Measurements from ENCODE around the gene CAB39. TPM values are rescaled to one million over a fixed set of nuclear protein-coding genes. Genes with fewer than 3 reads are reported as not detected.

The CAB39 gene
- total and polyA plus RNA-seq, 2 experiments from 2014 or later, result 18.7 to 67.5 TPM

DNA sequence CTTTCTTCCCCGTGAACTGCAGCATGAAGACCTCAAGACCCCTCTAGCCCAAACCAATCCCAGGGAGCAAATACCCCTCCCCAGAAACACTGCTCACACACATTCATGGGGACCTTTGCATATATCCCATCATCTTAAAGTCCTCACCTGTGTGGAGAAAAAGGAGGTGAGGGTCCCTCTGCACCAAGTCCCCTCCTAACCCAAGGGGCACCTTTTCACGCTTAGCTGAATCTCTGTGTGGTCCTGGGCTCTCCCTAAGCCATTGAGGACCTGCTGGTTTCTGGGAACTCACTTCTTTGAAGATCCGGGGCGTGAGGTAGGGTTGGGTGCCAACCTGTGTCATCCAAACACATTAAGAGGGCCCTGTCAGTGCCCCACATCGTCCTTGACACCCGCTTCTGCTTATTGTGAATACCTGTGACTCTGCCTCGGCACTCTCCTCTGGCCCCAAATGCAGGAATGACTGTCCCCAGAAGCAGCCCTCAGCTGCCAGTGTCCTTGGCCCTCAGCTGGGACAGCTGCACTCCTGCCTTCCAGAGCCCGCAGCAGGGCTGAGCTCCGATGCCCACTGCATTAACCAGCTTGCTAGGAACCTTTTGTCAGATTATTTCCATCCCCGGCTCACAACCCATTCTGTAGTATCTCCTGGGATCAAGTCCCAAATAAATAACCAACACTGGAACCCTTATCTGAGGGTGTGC is 110.8 kb downstream of the CAB39 start (continued):
- TF ChIP-seq POLR2AphosphoS5 (IDR thresholded peaks at IDR 0.05; ENCODE audit: low read depth) (no peak), EZH2 (IDR thresholded peaks at IDR 0.05; ENCODE audit: low read depth, unreplicated experiment) (no peak), ZNF114 (CRISPR knock-in tag; IDR thresholded peaks at IDR 0.05) (no peak), EZH2phosphoT487 (IDR thresholded peaks at IDR 0.05; ENCODE audit: unreplicated experiment) (no peak)

DNA sequence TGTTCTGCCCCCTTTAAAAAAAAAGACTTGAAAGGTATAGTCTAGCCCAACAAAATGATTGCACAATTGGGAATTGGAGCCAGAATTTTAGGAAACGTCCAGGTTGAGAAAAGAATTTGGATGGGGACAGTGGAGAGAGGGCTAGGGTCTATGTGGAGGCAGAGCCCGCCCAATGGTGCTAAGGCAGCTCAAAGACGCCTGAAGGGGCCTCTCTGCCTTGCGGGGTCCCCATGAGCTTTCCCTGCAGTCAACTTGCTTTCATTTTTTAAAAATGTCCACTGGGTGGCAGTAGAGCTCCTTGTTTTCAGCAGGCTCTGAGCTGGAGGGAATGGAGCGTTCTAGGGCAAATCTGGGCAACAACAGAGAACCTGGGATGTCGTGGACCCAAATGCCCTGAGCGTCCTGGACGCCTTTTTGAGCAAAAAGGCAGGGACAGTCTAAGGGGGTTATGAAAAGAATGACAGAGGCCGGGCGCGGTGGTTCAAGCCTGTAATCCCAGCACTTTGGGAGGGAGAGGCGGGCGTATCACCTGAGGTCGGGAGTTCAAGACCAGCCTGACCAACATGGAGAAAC is 111.8 kb downstream of the CAB39 start:
- Mint-ChIP-seq H3K27ac (no peak overlapping the region), H3K9me3 (no peaks in the 10 kb centered on the region; the same call in 2 of the 3 replicates), H3K36me3 (ENCODE audit: low read depth) (no peaks in the 10 kb centered on the region), H3K4me3 (peak overlapping the region; percentile 43; the same call in 2 of the 3 replicates), H3K27me3 (ENCODE audit: insufficient read depth, low read depth, poor library complexity) (peaks cover 17% of the 10 kb centered on the region), H3K4me1 (peaks cover 8% of the 10 kb centered on the region)
- Histone ChIP-seq H2AFZ (no peak overlapping the region), H3K4me2 (no peak overlapping the region), H3K9me2 (ENCODE audit: insufficient read depth) (no peaks in the 10 kb centered on the region), H4K20me1 (replicated peaks; ENCODE audit: insufficient read depth) (no peaks in the 10 kb centered on the region), H3K27ac (ENCODE audit: low read depth) (no peak overlapping the region), H3K27me3 (ENCODE audit: insufficient read depth) (peaks cover 22% of the 10 kb centered on the region), H3K36me3 (ENCODE audit: insufficient read depth) (no peaks in the 10 kb centered on the region; the same call in 1 of the 2 replicates), H3F3A (replicated peaks; ENCODE audit: low read depth) (peaks cover 4% of the 10 kb centered on the region; the same call in 1 of the 2 replicates), H3K4me3 (no peak overlapping the region), H3K4me1 (ENCODE audit: insufficient read depth) (peaks cover 4% of the 10 kb centered on the region; the same call in 1 of the 2 replicates), H3K79me2 (replicated peaks; ENCODE audit: insufficient read depth) (no peaks in the 10 kb centered on the region)
- ATAC-seq (peak; percentile 71), DNase-seq (ENCODE audit: low spot score) (peak; percentile 97)
- TF ChIP-seq CTCF (conservative IDR thresholded peaks at IDR 0.05; ENCODE audit: low read depth in 2 of 2) (peak; percentile 80 to 88), ZNF331 (CRISPR knock-in tag; IDR thresholded peaks at IDR 0.05; ENCODE audit: low read depth) (no peak)

DNA sequence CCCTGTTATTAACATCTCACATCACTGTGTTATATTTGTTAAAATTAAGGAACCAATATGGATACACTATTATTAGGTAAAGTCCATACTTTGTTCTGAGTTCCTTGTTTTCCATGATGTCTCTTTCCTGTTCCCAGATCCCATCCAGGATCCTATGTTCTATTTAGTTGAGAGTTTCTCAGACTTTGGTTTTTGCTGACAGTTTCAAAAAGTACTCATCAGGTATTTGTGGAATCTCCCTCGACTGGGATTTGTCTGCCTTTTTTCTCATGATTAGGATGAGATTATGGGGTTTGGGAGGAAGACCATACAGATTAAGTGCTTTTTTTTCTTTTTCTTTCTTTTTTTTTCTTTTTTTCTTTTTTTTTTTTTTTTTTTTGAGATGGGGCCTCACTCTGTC is 112.7 kb downstream of the CAB39 start:
- Mint-ChIP-seq H3K4me1 (peaks cover 8% of the 10 kb centered on the region), H3K9me3 (no peaks in the 10 kb centered on the region; the same call in 2 of the 3 replicates), H3K4me3 (no peak overlapping the region), H3K27me3 (ENCODE audit: insufficient read depth, low read depth, poor library complexity) (peaks cover 17% of the 10 kb centered on the region), H3K27ac (no peak overlapping the region), H3K36me3 (ENCODE audit: low read depth) (no peaks in the 10 kb centered on the region)
- Histone ChIP-seq H3K9me2 (ENCODE audit: insufficient read depth) (no peaks in the 10 kb centered on the region), H3K36me3 (ENCODE audit: insufficient read depth) (no peaks in the 10 kb centered on the region), H4K20me1 (replicated peaks; ENCODE audit: insufficient read depth) (no peaks in the 10 kb centered on the region), H3K27ac (ENCODE audit: low read depth) (no peak overlapping the region), H3K27me3 (ENCODE audit: insufficient read depth) (peaks cover 22% of the 10 kb centered on the region), H3K4me1 (ENCODE audit: insufficient read depth) (peaks cover 4% of the 10 kb centered on the region; the same call in 1 of the 2 replicates), H3F3A (replicated peaks; ENCODE audit: low read depth) (peaks cover 4% of the 10 kb centered on the region; the same call in 1 of the 2 replicates), H3K79me2 (replicated peaks; ENCODE audit: insufficient read depth) (no peaks in the 10 kb centered on the region), H2AFZ (no peak overlapping the region), H3K4me3 (no peak overlapping the region), H3K4me2 (no peak overlapping the region)
- no peak for ATAC-seq
- DNase-seq (ENCODE audit: low spot score), result no peak
- TF ChIP-seq, protein P1, sequence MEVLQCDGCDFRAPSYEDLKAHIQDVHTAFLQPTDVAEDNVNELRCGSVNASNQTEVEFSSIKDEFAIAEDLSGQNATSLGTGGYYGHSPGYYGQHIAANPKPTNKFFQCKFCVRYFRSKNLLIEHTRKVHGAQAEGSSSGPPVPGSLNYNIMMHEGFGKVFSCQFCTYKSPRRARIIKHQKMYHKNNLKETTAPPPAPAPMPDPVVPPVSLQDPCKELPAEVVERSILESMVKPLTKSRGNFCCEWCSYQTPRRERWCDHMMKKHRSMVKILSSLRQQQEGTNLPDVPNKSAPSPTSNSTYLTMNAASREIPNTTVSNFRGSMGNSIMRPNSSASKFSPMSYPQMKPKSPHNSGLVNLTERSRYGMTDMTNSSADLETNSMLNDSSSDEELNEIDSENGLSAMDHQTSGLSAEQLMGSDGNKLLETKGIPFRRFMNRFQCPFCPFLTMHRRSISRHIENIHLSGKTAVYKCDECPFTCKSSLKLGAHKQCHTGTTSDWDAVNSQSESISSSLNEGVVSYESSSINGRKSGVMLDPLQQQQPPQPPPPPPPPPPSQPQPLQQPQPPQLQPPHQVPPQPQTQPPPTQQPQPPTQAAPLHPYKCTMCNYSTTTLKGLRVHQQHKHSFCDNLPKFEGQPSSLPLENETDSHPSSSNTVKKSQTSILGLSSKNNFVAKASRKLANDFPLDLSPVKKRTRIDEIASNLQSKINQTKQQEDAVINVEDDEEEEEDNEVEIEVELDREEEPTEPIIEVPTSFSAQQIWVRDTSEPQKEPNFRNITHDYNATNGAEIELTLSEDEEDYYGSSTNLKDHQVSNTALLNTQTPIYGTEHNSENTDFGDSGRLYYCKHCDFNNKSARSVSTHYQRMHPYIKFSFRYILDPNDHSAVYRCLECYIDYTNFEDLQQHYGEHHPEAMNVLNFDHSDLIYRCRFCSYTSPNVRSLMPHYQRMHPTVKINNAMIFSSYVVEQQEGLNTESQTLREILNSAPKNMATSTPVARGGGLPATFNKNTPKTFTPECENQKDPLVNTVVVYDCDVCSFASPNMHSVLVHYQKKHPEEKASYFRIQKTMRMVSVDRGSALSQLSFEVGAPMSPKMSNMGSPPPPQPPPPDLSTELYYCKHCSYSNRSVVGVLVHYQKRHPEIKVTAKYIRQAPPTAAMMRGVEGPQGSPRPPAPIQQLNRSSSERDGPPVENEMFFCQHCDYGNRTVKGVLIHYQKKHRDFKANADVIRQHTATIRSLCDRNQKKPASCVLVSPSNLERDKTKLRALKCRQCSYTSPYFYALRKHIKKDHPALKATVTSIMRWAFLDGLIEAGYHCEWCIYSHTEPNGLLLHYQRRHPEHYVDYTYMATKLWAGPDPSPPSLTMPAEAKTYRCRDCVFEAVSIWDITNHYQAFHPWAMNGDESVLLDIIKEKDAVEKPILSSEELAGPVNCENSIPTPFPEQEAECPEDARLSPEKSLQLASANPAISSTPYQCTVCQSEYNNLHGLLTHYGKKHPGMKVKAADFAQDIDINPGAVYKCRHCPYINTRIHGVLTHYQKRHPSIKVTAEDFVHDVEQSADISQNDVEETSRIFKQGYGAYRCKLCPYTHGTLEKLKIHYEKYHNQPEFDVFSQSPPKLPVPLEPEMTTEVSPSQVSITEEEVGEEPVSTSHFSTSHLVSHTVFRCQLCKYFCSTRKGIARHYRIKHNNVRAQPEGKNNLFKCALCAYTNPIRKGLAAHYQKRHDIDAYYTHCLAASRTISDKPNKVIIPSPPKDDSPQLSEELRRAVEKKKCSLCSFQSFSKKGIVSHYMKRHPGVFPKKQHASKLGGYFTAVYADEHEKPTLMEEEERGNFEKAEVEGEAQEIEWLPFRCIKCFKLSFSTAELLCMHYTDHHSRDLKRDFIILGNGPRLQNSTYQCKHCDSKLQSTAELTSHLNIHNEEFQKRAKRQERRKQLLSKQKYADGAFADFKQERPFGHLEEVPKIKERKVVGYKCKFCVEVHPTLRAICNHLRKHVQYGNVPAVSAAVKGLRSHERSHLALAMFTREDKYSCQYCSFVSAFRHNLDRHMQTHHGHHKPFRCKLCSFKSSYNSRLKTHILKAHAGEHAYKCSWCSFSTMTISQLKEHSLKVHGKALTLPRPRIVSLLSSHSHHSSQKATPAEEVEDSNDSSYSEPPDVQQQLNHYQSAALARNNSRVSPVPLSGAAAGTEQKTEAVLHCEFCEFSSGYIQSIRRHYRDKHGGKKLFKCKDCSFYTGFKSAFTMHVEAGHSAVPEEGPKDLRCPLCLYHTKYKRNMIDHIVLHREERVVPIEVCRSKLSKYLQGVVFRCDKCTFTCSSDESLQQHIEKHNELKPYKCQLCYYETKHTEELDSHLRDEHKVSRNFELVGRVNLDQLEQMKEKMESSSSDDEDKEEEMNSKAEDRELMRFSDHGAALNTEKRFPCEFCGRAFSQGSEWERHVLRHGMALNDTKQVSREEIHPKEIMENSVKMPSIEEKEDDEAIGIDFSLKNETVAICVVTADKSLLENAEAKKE (CRISPR knock-in tag; IDR thresholded peaks at IDR 0.05), result no peak
- no peak for TF ChIP-seq ZNF114 (CRISPR knock-in tag; IDR thresholded peaks at IDR 0.05)
